T follicular helper cell (primary cell): ENCODE results near the gene CD180.
"Not testable (repeated sequence)": the region's sequence is repeated elsewhere in the genome, so short reads cannot be mapped to it uniquely, and the experiment has no call there.

ENCODE experiments used
- DNase-seq: peaks from one replicate; pipeline ENCODE4 v3.0.0-alpha.2; 2020; ENCODE audit warnings: low read depth

The CD180 gene

DNA sequence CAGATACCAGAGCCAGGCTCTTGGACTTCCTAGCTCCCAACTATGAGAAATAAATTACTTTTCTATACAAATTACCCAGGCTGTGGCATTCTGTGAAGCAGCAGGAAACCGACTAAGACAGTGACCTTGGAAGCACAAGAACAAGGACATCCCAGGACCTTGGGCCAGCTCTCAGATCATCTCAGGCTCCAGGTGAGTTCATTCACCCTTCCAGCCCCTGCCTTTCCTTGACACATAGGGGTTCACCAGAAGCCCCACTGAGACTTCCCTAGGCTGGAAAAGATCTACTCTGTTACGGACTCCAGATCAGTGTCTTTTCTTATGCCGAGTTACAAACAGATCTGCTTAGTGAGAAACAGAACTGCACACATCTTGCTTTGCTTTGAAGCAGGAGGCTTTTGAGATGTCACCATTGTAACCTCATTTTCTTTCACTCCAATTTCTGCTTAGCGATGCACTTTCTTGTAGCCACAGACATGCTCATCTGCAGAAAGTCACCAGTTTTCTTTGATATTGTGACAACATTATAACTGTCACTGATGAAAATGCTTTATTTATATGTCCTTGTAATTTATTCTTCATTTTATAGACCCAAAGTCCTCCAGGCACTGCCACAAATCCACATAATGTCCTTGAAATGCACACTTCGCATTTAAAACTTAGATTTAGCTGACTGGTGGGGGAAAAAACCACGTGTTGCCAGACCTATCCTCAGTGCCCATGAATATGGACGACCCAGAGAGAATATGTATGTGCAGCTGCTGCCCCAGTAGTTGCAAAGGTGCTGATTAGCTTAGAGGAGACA is 8.1 kb downstream of the CD180 start:
- no peak for DNase-seq

DNA sequence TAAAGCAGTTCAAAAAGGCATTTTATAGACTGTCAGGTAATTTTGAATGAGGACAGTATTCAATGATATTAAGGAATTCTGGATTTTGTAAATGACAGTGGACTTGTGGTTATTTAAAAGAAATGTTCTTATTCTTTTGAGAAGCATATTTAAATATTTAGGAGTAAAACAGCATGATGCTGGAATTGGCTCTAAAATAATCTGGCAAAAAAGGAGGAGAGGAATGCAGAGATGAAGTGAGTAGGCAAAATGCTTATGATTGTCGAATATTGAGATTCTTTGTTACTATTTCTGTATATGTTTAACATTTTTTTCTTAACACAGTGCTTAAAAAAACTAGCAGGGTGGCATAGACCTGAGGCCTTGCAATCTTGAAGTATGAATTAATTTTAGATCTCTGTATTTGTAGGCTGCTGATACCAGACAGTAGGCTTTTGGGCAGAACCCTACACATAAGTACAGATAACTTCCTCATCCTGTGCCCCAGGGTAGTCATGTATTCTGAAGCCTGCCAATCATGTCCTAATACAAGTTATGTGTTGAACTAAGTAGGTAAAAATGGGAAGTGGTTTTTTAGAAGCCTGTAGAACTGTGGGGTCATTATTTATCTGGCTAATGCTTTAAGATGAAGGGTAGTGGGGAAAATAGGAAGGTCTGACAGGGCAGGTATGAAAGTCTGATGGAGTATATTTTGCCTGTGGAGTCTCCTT is 9.4 kb downstream of the CD180 start:
- no peak for DNase-seq

DNA sequence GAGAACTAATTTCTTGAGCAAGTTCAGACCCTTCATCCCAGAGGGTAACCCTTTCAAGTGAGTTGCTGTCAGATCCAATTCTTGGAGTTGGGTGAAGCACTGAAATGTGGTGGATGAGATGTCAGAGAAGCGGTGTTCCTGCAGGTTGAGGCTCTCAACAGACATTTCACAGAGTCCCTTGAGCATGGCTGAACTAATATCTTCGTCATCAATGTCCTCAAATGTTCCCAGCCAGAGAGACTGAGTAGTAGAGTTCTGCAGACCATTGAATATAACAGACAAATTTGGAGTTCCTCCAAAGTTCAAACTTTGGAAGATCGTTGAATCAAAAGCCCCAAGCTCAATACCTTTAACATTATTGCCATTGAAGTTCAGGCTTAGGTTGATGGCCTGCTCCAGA is 12.7 kb downstream of the CD180 start:
- no peak for DNase-seq

DNA sequence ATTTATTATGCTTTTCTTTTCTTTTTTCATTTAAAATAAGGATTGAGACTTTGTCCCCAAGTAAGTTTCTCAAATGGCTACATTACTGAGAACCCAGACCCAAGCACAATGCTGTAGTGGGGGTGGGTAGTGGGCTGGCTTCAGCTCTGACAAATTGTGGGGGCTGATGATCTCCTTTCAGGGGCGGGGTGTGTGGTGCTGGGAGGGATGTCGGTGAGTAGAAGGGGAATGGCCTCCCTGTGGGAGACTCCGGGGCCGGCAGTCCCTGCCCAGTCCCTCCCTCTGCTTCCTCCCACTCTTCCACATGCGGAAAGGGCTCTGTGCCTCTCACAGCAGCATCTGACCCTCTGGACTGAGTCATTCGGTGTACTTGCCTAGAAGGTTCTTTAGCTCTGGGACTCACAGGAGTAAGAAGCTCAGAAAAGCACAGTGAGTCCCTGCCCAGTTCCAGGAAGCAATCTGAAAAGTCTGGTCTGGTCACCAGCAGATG is 14.3 kb downstream of the CD180 start:
- no peak for DNase-seq

DNA sequence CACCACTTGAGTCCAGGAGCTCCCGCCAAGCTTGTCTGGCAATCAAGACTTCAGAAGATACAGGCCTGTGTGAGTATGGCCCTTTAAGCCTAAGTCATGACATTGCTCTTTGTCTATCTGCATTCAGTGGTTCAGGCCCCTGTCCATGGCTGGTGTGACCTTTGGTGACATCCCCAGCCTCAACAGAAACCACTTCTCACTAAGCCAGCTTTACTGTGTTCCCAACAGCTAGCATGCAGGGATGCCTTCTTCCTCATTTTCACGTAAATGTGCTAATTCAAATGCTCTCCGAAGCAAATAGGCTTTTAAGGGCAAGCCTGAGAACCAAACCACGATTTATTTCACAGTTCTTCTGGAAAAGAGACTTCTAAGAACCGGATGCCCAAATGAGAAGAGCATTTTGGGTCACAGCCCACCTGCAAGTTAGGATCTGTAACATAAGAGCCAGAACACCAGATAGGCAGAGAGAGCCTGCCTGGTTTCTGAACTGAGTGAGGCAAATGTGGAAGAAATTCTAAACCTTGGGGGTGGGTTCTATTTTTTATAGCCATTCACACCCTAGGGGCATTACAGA is 14.9 kb downstream of the CD180 start:
- DNase-seq: no peak

DNA sequence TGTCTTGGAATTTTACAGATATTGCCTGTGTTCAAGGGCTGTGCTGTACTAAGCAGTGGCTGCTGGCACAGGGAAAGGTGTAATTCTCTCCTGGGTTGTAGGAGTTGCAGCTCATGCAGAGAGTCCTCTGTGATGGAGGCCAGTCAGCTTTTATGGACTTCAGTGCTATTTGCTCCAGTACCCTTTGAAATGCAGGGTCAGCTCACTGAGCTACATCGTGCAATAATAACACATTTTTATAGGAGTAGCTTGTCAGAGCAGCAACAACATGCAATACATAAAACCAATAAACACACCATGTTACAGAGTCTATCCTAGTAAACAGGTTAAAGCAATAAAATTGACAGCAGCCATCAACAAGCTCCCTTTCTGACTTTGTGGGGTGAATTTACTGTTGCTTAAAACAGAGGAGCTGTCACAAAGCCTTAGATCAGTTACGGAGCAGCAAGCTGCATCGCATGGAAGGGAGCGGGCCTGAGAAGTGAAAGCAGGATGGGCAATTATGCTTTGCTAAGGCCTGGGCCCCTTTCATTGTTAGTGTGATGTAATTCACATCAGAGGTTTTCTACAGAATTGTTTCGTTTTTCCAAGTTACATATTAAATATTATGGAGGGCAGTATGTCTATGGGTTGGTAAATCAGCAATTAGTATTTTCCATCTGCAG is 16.8 kb downstream of the CD180 start:
- no peak for DNase-seq

DNA sequence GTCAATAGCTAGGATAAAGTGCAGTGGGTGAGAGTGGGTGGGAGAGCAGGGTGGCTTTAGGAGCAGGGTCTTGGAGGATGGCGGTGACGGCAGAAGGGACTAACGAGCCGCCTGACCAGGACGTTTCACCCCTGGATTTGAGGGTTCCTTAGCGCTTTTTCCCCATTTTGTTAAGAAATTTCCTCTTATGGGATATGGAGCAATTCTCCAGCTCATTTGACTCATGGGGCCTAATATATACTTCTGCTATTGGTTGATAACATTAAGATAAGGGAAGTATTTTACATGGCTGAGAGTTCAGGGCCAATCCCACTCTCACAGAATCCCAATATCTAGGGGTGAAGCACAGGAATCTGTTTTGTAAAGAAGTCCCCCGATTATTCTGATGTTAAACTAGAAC is 17.6 kb downstream of the CD180 start:
- DNase-seq: no peak

DNA sequence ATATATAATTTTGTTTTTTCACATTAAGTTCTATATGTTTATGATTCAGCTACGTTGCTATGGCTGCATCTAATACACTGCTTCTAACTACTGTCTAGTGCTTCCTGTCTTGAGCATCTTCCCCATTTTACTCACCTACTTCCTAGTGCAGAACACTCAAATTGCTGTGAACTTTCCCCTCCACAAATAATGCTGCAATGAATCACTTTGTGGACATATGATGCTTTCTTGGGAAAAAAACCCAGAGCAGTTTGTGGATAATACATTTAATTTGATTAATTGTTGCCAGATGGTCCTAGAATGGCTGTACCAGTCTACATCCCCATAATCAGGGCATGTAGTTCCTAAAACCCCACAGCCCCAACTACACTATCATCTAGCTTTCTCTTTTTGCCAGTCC is 18.5 kb downstream of the CD180 start:
- DNase-seq: no peak

DNA sequence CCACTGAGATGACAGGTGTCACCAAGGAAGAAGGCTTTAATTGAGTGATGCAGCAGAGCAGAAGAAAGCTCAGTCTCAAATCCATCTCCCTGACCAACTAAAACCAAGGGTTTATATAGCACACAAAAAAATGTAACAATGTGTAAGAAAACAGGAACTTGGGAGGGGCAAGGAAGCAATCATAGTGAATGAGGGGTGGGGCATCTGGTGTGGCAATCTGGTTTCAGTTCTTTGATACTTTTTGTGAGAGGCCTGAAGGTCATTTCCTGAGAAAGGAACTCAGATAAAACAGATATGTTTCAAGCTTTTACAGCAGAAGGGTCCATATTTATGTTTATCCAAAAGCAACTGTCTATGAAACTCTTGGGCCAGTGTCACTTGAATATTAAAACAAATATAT is 19.7 kb downstream of the CD180 start:
- no peak for DNase-seq

DNA sequence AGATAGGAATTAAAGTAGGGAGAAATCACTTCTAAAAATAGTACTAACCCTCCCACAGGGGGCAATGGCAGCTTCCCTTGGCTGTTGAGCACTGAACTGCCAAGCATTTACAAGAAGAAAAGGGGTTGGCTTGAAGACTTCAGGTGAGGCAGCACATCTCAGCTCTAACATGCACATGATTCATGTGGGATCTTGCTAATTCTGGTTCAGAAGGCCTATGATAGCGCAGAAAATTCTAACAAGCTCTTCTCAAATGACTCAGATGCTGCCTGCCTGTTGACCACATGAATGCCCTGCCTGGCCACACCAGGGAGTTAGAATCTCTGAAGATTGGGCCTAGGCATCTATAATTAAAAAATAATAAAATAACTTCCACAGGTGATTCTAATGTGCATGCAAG is 22.6 kb downstream of the CD180 start:
- no peak for DNase-seq

DNA sequence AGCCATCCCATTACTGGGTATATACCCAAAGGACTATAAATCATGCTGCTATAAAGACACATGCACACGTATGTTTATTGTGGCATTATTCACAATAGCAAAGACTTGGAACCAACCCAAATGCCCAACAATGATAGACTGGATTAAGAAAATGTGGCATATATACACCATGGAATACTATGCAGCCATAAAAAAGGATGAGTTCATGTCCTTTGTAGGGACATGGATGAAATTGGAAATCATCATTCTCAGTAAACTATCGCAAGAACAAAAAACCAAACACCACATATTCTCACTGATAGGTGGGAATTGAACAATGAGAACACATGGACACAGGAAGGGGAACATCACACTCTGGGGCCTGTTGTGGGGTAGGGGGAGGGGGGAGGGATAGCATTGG is 23.2 kb downstream of the CD180 start:
- DNase-seq: not testable (repeated sequence)

DNA sequence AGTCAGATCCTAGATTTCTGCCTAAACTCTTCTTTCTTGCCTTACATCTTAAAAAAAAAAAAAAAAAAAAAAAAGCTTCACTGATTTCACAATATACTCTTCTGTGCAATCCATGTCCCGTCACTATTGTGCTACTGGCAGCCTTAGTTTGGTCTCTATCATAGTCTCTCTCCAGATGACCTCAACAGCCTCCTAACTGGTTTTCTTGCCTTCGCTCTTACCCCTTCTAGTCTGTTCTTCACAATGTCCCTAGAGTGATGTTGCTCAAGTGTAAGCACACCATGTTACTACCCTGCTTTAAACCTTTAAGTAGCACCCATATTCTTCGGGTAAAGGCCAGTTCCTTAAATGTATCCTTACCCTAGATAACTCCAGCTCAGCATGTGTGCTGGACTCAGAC is 25.8 kb downstream of the CD180 start:
- DNase-seq: no peak

DNA sequence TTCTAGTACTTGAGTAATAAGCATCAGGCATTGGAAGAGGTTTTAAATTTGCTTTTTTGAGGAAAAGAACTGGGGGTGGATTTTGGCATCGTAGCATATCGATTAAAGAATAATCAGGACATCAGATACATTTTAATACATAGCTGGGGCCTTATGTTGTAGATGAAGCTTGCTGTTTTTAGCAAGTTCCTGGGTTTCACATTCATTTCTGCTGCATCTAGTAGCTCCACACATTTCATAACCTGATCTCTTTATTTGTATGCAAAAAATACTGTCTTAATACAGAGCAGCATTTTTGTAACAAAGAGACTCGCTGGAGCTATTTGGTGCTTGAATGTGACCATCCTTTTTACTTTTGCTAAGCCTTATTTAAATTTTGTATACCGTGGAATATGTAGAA is 28.5 kb downstream of the CD180 start:
- DNase-seq: no peak

DNA sequence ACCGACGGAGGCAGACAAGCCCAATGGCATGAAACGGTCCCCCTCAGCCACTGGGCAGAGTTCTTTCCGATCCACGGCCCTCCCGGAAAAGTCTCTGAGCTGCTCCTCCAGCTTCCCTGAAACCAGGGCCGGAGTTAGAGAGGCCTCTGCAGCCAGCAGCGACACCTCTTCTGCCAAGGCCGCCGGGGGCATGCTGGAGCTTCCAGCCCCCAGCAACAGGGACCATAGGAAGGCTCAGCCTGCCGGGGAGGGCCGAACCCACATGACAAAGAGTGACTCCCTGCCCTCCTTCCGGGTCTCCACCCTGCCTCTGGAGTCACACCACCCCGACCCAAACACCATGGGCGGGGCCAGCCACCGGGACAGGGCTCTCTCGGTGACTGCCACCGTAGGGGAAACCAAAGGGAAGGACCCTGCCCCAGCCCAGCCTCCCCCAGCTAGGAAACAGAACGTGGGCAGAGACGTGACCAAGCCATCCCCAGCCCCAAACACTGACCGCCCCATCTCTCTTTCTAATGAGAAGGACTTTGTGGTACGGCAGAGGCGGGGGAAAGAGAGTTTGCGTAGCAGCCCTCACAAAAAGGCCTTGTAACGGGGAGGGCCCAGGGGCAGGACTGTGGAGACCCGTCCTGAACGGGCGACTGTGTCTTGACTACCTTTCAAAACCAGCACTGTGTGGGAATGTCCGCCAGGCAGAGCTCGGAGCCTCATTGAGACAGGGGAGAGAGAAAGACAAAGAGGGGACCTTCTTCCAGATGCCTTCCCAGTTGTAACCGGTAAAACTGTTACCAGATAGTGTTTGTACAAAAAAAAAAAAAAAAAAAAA is 29.9 kb downstream of the CD180 start:
- peak; percentile 45 for DNase-seq

DNA sequence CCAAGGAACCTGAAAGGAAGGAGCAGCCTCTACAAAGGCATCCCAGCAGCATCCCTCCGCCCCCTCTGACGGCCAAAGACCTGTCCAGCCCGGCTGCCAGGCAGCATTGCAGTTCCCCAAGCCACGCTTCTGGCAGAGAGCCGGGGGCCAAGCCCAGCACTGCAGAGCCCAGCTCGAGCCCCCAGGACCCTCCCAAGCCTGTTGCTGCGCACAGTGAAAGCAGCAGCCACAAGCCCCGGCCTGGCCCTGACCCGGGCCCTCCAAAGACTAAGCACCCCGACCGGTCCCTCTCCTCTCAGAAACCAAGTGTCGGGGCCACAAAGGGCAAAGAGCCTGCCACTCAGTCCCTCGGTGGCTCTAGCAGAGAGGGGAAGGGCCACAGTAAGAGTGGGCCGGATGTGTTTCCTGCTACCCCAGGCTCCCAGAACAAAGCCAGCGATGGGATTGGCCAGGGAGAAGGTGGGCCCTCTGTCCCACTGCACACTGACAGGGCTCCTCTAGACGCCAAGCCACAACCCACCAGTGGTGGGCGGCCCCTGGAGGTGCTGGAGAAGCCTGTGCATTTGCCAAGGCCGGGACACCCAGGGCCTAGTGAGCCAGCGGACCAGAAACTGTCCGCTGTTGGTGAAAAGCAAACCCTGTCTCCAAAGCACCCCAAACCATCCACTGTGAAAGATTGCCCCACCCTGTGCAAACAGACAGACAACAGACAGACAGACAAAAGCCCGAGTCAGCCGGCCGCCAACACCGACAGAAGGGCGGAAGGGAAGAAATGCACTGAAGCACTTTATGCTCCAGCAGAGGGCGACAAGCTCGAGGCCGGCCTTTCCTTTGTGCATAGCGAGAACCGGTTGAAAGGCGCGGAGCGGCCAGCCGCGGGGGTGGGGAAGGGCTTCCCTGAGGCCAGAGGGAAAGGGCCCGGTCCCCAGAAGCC is 30.8 kb downstream of the CD180 start:
- DNase-seq: peak; percentile 61

DNA sequence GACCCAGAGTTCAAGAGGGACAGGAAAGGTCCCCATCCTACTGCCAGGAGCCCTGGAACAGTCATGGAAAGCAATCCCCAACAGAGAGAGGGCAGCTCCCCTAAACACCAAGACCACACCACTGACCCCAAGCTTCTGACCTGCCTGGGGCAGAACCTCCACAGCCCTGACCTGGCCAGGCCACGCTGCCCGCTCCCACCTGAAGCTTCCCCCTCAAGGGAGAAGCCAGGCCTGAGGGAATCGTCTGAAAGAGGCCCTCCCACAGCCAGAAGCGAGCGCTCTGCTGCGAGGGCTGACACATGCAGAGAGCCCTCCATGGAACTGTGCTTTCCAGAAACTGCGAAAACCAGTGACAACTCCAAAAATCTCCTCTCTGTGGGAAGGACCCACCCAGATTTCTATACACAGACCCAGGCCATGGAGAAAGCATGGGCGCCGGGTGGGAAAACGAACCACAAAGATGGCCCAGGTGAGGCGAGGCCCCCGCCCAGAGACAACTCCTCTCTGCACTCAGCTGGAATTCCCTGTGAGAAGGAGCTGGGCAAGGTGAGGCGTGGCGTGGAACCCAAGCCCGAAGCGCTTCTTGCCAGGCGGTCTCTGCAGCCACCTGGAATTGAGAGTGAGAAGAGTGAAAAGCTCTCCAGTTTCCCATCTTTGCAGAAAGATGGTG is 31.6 kb downstream of the CD180 start:
- no peak for DNase-seq

DNA sequence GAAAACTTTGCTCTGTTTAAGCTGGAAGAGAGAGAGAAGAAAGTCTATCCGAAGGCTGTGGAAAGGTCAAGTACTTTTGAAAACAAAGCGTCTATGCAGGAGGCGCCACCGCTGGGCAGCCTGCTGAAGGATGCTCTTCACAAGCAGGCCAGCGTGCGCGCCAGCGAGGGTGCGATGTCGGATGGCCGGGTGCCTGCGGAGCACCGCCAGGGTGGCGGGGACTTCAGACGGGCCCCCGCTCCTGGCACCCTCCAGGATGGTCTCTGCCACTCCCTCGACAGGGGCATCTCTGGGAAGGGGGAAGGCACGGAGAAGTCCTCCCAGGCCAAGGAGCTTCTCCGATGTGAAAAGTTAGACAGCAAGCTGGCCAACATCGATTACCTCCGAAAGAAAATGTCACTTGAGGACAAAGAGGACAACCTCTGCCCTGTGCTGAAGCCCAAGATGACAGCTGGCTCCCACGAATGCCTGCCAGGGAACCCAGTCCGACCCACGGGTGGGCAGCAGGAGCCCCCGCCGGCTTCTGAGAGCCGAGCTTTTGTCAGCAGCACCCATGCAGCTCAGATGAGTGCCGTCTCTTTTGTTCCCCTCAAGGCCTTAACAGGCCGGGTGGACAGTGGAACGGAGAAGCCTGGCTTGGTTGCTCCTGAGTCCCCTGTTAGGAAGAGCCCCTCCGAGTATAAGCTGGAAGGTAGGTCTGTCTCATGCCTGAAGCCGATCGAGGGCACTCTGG is 32.6 kb downstream of the CD180 start:
- DNase-seq: no peak

DNA sequence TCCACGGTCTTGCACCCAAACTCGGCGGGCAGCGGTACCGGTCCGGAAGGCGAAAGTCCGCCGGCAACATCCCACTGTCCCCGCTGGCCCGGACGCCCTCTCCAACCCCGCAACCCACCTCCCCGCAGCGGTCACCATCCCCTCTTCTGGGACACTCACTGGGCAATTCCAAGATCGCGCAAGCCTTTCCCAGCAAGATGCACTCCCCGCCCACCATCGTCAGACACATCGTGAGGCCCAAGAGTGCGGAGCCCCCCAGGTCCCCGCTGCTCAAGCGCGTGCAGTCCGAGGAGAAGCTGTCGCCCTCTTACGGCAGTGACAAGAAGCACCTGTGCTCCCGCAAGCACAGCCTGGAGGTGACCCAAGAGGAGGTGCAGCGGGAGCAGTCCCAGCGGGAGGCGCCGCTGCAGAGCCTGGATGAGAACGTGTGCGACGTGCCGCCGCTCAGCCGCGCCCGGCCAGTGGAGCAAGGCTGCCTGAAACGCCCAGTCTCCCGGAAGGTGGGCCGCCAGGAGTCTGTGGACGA is 33.3 kb downstream of the CD180 start:
- no peak for DNase-seq

DNA sequence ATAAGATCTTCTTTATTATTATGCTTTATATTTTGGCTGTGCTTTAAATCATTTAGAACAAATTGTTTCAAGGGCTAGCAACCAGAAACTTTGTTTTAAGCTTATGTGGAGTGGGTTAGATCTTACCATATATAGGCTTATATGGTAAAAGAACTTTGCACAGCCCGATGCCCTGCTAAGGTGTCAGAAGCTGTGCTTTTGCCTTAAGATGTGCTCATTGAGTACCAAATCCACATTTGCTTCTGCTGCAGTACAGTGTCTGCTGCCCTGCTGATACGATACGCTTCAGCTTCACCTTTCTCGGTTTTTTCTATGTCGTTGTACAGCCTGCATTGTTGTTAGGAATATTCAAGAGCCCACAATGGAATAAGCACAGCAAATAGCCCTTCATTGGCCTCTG is 34.8 kb downstream of the CD180 start:
- DNase-seq: no peak
